Cardiac fibroblast (primary cell): Measurements from ENCODE around the gene SNX2.
A peak's percentile ranks its signal among the peaks of the same experiment; 100 is the strongest.
"Not testable (repeated sequence)": the region's sequence is repeated elsewhere in the genome, so short reads cannot be mapped to it uniquely, and the experiment has no call there.

Source experiments
- DNase-seq, 2 donors: peaks; one replicate each; pipeline versions ENCODE4 v3.0.0 to v3.0.0-alpha.2; 2010; ENCODE audit warnings: low read depth in 2 of 2
- H3K4me3 ChIP-seq, 2 donors: replicated peaks in 1 of 2; 1 replicate in 1 of 2; 2 replicates in 1 of 2; pipeline ENCODE4 v1.5.1; 2011; ENCODE audit warnings: low read depth in 2 of 2, low read length in 2 of 2, mild to moderate bottlenecking in 2 of 2, moderate library complexity in 1 of 2
- TF ChIP-seq, protein P1 (sequence below): IDR thresholded peaks from one replicate; pipeline ENCODE4 v1.5.1; 2011; ENCODE audit warnings: low read depth, mild to moderate bottlenecking, low read length, inconsistent platforms

Gene SNX2

DNA sequence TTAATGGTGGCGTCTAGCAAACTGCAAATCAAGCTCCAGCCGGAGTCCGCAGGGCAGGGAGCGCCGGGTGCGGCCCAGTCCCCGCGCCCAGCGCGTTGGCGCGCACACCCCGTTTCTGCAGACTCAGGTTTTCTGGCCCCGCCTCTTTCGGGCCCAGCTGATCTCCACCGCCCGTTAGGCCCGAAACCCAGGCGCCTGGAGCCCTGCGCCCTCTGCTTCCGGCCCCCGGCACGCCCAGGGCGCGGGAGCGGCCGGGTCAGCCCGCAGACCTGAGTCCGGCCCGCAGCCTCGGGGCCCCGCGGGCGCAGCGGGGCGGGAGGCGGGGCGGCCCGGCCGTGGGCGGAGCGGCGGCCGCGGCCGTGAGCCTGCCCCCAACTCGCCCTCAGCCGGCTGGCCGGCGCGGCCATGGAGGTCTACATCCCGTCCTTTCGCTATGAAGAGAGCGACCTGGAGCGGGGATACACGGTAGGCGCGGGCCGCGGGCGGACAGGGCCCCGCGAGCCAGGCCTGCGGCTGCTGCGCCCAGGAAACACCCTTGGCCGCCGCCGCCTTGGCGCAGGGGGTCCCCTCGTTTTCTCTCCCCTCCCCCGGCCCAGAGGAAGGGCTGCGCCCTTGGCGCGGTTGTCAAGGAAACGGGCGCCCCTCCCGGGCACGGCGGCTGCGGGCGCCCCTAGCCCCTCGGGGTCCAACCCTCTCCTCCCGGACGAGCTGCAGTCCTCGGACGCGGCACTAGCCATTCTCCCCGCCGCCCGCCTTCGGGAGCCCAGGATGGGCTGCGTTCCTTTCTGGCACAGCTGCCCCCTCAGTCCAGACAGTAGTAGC lies 70.6 kb downstream of the SNX2 start, which contains the start of gene SNX24:
SNX24 (plus strand) TSS at position 385 of the 822 bp plus-strand sequence; CDS start at position 406, 21 bp downstream.
- TF ChIP-seq, protein P1, sequence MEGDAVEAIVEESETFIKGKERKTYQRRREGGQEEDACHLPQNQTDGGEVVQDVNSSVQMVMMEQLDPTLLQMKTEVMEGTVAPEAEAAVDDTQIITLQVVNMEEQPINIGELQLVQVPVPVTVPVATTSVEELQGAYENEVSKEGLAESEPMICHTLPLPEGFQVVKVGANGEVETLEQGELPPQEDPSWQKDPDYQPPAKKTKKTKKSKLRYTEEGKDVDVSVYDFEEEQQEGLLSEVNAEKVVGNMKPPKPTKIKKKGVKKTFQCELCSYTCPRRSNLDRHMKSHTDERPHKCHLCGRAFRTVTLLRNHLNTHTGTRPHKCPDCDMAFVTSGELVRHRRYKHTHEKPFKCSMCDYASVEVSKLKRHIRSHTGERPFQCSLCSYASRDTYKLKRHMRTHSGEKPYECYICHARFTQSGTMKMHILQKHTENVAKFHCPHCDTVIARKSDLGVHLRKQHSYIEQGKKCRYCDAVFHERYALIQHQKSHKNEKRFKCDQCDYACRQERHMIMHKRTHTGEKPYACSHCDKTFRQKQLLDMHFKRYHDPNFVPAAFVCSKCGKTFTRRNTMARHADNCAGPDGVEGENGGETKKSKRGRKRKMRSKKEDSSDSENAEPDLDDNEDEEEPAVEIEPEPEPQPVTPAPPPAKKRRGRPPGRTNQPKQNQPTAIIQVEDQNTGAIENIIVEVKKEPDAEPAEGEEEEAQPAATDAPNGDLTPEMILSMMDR: no peak
- peak; percentile 71 to 74 for DNase-seq
- H3K4me3 ChIP-seq: peak within 1 kb of the TSS; percentile 63 to 78

DNA sequence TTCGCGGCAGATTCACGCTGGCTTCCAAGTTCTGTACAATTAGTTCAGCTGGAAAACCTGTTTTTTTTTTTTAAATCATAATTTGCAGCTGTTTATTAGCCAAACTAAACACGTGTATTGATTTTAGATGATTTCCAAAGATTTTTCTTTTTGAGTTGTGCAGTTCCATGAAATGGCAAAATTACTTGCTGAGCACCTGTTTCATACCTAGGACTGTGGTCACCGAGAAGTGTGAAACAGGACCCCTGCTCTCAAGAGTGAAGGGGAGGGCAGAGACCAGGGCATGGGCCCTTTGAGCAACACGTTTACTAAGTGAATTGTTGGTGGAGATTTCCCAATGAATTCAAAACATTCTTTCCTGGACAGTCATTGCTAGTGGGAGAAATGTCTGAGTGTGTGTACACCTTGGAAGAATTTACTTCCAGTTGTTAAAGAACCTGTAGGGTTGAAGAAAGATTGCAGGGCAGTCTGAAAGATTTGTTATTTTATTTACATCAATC lies 71.2 kb downstream of the SNX2 start:
- TF ChIP-seq, protein P1: no peak
- DNase-seq: peak; percentile 53 to 87
- peak overlapping the region; percentile 63 to 78 for H3K4me3 ChIP-seq

DNA sequence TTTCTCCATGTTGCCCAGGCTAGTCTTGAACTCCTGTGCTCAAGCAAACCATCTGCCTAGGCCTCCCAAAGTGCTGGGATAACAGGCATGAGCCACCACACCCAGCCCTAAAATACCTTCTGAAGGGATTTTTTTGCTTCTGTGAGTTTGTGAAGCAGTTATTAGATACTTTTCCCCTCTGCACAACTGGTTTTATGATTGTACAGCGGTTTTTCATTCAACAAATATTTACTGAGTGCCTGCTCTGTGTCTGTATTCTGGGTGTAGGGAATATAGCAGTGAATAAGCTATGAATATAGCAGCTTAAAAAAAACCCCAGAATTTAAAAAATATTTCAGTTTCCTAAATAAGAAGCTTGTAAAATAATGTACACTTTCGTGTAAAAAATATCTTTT lies 72.8 kb downstream of the SNX2 start:
- H3K4me3 ChIP-seq: no peak overlapping the region
- DNase-seq: no peak
- TF ChIP-seq, protein P1: no peak

DNA sequence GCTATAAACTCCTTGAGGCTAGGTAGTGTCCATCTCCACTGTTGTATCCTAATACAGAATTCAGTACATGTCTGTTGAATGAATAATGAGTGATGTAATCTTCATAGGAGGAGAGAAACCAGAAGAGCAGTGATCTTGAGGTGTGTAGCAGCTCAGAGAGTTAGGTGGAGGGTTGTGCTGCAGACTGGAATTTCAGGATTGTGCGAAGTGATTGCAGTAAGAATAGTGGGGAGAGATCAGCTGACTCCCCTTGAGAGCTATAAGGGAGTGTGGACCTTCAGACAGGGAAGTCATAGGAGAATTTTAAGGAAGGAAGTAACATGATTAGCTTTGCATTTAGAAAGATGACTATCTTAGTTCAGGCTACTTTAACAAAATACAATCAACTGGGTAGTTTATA lies 74.9 kb downstream of the SNX2 start:
- TF ChIP-seq, protein P1: no peak
- DNase-seq: peak in 1 of 2 donors; percentile 47
- H3K4me3 ChIP-seq: no peak overlapping the region

DNA sequence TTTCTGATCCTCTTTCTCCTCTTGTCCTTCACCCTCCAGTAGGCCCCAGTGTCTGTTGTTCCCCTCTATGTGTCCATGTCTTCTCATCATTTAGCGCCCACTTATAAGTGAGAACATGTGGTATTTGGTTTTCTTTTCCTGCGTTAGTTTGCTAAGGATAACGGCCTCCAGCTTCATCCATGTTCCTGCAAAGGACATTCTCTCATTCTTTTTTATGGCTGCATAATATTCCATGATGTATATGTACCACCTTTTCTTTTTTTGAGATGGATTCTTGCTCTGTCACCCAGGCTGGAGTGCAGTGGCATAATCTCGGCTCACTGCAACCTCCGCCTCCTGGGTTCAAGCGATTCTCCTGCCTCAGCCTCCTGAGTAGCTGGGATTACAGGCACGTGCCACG lies 82.7 kb downstream of the SNX2 start:
- not testable (repeated sequence) for H3K4me3 ChIP-seq, DNase-seq

DNA sequence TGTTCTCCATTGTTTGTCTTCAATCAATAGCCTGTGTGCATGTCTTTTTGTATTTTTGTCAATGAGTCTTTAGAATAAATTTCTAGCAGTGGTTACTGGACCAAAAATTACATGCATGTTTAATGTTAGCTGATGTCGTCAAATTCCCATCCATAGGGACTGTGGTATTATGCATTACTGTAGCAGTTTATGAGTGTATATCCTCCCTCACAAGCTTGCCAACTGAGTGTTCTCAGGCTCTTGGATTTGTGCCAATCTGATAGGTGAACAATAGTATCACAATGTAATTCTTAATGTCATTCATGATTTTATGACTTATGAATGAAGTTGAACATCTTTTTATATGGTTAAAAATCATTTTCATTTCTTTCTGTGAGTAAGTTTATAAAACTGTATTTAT lies 83.6 kb downstream of the SNX2 start:
- H3K4me3 ChIP-seq: no peak overlapping the region
- TF ChIP-seq, protein P1: no peak
- DNase-seq: peak; percentile 56 to 85

DNA sequence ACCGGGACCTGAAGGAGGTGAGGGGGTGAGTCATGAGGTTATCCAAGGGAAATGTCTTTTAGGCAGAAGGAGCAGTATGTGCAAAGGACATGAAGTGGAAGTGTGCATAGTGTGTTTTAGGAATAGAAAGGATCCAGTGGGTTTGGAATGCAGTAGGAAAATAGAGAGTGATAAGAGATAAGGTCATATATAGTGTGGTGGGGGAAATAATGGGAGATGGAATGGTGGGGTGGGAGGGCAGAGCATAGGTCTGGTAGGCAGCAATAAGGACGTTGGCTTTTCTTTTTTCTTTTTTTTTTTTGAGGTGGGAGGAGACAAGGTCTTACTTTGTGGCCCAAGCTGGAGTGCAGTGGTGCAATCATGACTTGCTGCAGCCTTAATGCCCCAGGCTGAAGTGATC lies 88.4 kb downstream of the SNX2 start:
- no peak for DNase-seq
- H3K4me3 ChIP-seq: no peak overlapping the region
- TF ChIP-seq, protein P1: no peak
